Transverse colon (tissue), 4 donors: Measurements from ENCODE around the gene NLGN4X.

Experiments used
- EP300 ChIP-seq: sonication (generic); formaldehyde crosslinking; IDR thresholded peaks from one replicate; pipeline ENCODE4 v1.6.1; 2017; ENCODE audit warnings: antibody characterized with exemption, low read depth
- POLR2A ChIP-seq: fragments of 450-650 bp; IDR thresholded peaks from one replicate; pipeline ENCODE4 v1.6.1; 2016; ENCODE audit warnings: antibody characterized with exemption, mild to moderate bottlenecking, moderate library complexity
- POLR2AphosphoS5 ChIP-seq, 3 donors: sonication (generic); formaldehyde crosslinking; IDR thresholded peaks; one replicate each; pipeline ENCODE4 v1.6.1; 2016; ENCODE audit warnings: antibody characterized with exemption in 3 of 3
- TF ChIP-seq, protein P1 (sequence below), 5 experiments: fragments of 200-600 bp in 3 of 5; fragments of 450-650 bp in 2 of 5; sonication (generic) in 3 of 5; IDR thresholded peaks; 1 replicate in 2 of 5; 2 replicates in 3 of 5; pipeline ENCODE4 v1.5.1; 2016 to 2017; ENCODE audit warnings: antibody characterized with exemption in 5 of 5, inconsistent platforms in 3 of 5, mild to moderate bottlenecking in 2 of 5, moderate library complexity in 1 of 5

DNA sequence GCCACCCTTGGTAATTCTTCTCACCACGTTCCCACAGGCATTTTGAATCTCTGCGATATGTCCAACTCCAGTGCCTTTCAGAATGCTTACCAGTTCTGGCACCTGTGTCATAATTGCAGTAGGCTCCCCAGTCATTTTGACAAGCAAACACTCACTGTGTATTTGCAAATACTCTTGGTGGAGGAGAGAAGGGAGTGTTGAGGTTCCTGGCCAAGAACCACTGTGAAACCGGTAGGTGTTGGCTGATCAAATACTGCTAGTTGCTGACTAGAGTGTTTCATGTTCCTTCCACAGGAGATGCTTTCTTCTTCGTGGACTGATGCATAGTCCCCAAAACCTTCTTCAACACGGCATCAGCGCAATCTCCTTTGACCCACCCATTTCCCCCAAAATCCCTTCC is 16.0 kb upstream of the NLGN4X start:
- no peak for TF ChIP-seq POLR2A
- TF ChIP-seq, protein P1, sequence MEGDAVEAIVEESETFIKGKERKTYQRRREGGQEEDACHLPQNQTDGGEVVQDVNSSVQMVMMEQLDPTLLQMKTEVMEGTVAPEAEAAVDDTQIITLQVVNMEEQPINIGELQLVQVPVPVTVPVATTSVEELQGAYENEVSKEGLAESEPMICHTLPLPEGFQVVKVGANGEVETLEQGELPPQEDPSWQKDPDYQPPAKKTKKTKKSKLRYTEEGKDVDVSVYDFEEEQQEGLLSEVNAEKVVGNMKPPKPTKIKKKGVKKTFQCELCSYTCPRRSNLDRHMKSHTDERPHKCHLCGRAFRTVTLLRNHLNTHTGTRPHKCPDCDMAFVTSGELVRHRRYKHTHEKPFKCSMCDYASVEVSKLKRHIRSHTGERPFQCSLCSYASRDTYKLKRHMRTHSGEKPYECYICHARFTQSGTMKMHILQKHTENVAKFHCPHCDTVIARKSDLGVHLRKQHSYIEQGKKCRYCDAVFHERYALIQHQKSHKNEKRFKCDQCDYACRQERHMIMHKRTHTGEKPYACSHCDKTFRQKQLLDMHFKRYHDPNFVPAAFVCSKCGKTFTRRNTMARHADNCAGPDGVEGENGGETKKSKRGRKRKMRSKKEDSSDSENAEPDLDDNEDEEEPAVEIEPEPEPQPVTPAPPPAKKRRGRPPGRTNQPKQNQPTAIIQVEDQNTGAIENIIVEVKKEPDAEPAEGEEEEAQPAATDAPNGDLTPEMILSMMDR (IDR thresholded peaks at IDR 0.05) = no peak
- no peak for TF ChIP-seq POLR2AphosphoS5 (IDR thresholded peaks at IDR 0.05)
- TF ChIP-seq EP300 = no peak
